Effector CD4-positive, alpha-beta T cell (primary cell): ENCODE results near the gene ZCWPW2.

Source experiments
- DNase-seq: peaks from one replicate; pipeline ENCODE4 v3.0.0-alpha.2; 2020
- total RNA-seq: gene quantifications from one replicate; lab custom pipeline; 2026; lab: John Stamatoyannopoulos, UW

Gene ZCWPW2, protein sequence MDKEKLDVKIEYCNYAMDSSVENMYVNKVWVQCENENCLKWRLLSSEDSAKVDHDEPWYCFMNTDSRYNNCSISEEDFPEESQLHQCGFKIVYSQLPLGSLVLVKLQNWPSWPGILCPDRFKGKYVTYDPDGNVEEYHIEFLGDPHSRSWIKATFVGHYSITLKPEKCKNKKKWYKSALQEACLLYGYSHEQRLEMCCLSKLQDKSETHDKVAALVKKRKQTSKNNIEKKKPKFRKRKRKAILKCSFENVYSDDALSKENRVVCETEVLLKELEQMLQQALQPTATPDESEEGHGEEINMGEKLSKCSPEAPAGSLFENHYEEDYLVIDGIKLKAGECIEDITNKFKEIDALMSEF
- total RNA-seq = 6.4 reads per million, percentile 24 among the genes with 10 or more reads in this experiment

DNA sequence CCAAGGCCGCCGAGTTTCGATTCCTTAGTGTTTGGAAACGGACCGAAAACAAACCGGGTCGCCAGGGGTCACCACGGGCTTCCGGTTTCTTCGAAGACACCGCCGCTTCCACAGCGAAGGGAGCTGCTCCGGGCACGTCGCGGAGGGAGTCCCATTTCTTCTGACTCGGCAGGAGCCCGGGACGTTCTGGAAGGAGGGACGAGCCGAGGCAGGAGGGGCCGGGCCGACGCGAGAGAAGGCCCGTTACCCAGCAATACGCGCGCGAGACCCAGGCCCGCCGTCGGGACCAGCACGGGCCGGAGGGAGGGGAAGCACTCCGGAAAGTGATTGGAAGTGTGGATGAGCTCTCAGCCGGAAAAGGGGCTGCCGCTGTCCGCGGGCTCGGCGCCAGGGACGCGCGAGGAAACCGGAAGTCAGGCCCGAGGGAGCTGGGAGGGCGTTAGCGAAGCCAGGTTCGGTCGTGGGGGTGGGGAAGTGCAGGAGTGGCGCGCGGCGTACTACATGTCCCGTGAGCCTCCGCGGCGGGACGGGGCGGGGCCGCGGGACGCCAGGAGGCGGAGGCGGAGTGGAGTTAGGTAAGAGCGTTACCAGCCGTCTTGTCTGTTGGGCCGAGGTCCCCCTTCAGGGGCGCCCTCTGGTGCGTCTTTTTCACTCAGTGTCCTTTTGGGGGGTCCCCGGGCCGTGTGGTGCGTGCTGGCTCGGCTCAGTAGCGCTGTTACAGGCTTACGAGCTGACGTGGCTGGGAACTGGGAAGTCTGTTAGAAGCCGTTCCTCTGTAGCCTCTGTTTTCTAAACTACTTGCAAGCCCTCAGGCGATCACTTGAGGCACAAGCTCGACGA, at the start of gene ZCWPW2, which contains the start of gene AZI2:
TSS of gene ZCWPW2 (plus strand) at position 93 of the 840 bp plus-strand sequence. CDS start 64,348 bp downstream, outside the sequence.
TSS of gene AZI2 (minus strand) at position 196 of the 840 bp plus-strand sequence. CDS start 8,207 bp downstream, outside the sequence.
- peak; percentile 88 for DNase-seq

DNA sequence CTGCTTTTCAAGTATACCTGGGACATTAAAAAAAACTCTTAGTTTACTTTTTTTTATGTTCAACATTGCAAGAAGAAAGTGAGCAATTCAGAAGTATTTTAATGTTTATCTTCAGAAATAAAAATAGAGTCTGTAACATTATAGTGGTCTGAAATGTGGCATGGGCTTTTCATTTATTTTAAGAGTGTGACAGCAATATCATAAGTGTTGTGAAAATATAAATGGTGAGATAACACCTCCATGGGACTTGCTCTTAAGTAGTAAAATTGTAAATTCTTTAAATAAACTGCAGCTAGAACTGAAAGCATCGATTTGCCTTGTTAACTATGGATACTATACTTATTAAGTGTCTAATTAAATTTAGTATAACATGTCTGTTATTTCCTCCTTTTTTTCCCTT, 48.8 kb upstream of the ZCWPW2 start:
- no peak for DNase-seq

- DNase-seq = no peak
Observed at GRCh38 chr3:28300345-28300962, 48.1 kb upstream of the ZCWPW2 start.

DNA sequence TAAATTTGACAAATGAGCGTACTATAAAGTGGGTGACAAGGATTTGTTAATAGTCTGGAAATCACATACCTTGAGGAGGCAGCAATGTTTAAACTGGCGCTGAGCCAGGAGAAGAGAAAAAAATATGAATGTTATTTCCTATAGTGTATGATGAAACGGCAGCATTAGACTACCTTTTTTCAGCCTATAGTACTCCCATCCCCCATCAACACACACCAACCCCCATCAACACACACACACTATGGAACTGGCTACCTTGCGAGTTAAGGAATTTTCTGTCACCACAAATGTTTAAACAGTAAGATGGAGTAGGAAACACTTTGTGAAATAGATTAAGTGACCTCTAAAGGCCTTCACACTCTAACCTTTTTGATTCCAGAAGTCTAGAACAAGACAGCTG, 46.8 kb upstream of the ZCWPW2 start:
- no peak for DNase-seq

DNA sequence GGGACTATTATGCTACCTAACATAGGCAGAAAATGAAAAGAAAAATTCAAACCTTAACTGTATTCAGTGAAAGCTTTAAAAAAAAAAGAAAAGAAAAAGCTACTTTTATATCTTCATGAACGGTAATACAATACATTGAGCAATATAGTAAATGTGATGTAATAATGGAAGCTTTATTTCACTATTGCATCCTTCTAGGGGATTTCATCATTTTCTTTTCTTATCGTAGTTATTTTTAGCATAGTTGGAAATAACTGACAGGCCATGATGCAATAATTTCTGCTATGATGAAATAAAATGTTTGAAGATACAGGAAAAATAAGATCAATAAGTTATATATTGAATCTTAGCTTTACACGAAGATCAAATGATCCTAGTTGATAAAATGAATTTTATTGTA, 40.3 kb upstream of the ZCWPW2 start:
- DNase-seq = no peak

GRCh38 chr3:28315711-28316110, 32.8 kb upstream of the ZCWPW2 start:
- DNase-seq = no peak

GRCh38 chr3:28316226-28316625, 32.3 kb upstream of the ZCWPW2 start:
- DNase-seq = no peak

DNA sequence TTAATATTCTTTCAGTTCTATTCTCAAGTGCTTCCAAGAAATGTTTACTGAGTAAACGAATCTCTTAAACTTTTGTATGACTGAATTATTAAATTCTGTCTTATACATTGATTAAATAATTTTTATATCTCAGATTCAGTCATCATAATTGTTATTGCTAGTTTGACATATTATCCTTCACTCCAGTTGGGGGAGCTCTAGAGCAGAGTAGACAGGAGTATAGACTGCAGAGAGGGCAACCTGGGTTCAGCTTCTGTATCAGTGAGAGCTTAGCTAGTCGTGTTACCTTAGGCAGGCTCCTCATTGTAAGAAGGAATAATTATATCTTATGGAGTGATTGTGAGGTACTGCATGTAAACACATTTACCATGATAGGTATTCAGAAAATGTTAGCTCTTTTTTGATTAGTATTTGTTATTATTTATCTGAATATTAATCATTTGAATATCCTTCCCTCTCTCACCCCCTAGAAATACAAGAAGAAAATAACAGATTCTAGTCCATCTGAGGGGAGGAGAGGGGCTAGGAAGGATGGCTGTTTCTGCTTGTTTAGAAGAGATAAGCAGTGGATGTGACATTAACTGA, 31.0 kb upstream of the ZCWPW2 start:
- DNase-seq = peak; percentile 8

- DNase-seq = no peak
Observed at GRCh38 chr3:28320981-28321380, 27.5 kb upstream of the ZCWPW2 start.

DNA sequence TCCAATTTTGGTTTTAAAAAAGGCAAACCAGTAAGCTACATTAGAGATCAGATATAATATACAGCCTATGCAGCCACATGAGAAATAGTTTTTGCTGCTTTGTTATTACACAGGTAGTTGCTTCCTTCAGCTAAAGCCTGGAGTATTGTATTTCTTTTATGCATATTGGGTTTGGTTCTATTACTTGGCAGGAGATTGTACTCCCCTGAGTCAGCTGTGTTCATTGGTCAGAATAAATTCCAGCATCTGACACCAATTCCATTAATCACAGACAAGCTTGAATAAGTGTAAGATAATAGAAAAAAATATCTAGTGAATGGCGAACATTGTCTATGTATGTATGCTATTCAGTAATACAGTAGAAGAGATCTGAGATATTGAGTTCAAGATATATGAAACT, 26.1 kb upstream of the ZCWPW2 start:
- DNase-seq = no peak

DNA sequence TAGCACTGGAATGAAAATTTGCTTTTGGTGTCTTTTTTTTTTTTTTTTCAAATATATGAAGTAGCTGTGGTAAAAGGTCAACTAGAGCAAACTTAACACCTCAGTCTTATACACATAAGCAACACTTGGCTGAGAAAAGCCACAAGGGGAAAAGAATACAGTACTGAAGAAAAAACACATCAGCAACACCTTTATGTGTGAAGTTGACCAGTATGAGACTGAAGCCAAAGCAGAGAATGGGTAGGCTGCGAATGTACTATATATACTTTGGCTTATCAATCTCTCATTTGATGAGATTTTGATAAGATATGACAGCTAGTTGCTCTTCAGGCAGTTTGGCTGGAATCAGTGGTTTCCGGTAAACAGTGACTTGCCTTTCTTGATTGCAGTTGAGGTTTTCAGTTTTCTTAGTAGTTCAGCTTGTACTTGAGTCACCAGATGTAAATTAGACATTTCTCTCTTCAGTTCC, 22.0 kb upstream of the ZCWPW2 start:
- peak; percentile 4 for DNase-seq

DNA sequence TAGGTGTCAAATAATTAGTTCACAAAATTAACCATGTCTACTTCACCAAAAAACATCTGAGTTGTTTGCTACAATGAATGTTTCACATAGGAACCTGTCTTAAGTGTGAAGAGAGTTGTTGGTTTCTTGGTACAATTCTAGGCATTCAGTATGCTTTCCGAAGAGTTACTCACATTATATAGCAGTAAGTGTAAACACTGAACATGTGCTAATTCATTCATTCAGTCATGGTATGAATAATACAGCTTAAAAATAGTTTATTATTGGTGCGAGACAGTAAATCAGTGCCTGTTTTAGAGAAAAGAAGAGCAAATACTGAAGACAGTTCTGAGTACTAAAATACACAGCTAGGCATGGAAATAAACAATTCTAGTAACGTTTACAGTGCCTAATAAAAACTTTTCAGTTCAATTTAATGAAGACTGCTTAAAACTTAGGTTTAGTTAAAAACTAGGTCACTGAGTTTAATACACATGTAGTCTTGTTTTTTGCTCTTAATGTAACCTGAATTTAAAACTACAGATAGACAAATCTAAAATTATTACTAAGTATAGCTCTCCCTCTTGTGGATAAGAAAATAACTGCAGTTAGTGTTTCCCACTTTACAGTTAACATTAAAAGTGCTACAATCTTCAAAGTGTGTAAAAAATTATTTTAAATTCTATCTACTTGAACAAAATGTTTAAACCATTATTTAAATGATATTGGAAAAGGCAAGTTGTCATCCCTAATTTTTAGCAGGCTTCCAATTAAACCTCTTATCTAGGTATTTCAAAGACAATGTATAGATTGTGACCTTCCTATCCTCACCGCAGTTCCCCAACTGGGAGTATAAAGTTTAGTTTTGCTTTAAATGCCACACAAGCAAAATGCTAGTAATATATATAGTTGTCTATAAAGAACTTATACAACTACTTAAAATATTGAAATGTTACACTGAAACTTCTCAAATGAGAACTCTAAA, 20.1 kb upstream of the ZCWPW2 start:
- no peak for DNase-seq

DNA sequence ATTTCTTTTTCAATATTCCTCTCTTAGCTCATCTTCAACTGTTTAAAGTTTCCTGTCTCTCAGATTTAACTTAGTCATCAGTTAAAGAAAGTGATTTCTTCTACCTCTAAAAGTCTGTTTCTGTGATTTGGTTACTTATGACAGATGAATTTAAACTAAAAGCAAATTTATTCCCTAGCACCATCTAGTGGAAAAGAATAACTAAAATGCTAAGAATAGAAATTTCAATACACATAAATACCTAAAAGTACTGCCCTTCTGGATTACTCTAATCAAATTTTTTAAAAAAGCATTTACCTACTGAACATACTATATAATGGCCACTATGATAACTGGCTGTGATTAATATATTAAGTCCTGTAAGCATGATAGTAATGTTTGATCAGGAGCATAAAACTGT, 14.0 kb upstream of the ZCWPW2 start:
- DNase-seq = no peak

- no peak for DNase-seq
Observed at GRCh38 chr3:28335246-28335645, 13.3 kb upstream of the ZCWPW2 start.

DNA sequence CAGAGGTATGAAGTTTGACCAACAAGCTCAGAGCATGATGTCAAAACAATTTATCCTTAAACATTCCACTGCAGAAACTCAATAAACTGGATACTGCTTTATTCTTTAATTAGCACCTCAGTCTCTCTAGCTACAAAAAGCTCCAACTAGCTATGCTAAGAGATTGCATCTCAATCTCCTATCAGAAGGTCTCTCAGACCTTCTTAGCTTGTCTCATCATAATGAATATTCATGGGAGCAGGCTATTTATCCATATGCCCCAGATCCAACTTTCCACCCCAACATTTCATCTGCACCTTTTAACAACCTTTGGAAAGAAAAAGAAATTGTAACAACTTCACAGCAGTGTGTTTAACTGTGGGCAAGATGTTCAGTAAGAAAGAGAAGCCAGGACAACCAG, 11.3 kb upstream of the ZCWPW2 start:
- no peak for DNase-seq

GRCh38 chr3:28343144-28343543, 5.4 kb upstream of the ZCWPW2 start:
- no peak for DNase-seq

DNA sequence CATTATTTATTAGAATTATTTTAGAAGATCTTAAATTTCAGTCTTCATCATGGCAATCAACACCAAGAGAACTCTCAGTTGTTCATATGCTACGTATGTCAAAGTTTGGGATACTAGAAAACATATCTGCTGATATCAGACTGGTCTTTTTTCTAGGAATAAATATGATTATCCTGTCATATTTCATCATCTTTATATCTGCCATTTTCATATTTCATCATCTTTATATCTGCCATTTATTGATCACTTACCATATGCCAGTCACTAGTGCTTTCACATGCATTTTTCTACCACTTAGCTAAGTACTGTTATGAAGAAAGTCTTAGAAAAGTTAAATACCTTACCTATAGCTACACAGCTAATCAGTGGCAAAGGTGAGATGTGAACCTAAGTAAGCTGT, 2.8 kb upstream of the ZCWPW2 start:
- no peak for DNase-seq

DNA sequence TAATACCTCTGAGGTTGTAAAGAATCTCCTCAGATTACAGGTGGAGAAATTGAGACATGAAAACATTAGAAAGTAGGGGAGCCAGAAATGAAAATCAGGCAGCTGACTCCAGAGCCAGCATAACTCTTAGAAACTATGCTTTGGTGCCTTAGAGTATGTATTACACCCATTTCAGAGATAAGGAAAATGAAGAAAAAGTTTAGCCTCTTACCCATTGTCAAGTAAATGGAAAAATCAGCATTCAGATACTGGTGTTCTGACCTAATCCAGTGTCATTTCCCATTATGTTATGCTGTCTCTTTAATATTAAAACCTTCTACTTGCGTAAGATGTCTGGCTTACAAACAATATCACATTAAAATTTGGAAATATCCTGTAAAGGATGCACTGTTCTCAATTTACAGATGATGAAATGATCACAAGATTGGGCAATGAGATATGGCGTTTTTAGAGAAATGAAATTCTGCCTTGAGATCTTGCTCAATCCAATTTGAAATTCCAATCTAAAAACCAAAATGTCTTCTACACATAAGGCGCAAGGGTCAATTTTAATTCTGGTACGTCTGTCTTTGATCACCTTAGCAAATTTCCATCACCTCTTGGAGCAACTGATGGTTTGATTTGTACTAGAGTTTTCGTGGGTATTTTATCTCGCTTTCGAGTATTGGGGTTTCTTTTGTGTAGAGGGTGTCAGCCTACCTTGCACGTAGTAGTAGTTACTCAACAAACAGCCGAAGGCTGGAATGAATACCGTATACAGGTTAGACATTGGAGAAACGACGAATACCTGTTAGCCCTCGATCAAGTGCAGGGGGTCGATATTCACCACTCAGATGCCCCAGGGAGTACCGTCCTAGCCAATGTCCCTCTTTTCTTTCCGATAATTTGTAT, 902 bp upstream of the ZCWPW2 start:
- DNase-seq = peak; percentile 3

- DNase-seq = no peak
Observed at GRCh38 chr3:28348265-28348628, 274 bp upstream of the ZCWPW2 start.

DNA sequence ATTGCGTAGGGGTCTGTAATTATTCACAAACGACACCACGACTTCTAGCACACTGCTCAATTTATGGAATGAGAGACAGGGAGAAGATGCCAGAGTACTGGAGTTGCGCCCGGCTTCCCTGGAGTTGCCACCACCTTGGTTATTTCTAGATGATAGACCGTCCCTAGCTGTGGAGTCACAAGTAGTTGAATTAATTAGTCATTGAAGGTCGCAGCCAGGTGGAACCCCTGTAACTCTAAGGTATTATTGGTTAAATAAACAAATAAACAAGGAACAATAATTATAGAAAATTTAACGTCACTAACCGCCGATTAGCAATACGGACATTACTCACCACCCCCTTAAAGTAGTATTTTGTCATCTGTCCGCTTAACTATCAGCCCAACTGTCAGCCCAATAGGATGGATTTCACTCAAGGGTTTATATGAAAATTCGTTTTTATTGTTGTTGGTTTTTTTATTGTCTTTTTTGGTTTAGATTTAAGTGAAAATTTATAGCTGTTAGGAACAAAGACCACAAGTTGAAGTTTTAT, 1.0 kb downstream of the ZCWPW2 start:
- DNase-seq = no peak
